Ishikawa (cell line): Measurements from ENCODE around the gene SYNGR2.

Source experiments
- CEBPB ChIP-seq: IDR thresholded peaks from 2 replicates; pipeline ENCODE4 v1.6.1; 2012
- CREB1 ChIP-seq: IDR thresholded peaks from 2 replicates; pipeline ENCODE4 v1.6.1; 2012; ENCODE audit warnings: low read depth
- EGR1 ChIP-seq: IDR thresholded peaks from 2 replicates; pipeline ENCODE4 v1.6.1; 2012
- EP300 ChIP-seq: IDR thresholded peaks from 2 replicates; pipeline ENCODE4 v1.6.1; 2012; ENCODE audit warnings: borderline replicate concordance
- FOXM1 ChIP-seq: IDR thresholded peaks from 2 replicates; pipeline ENCODE4 v1.6.1; 2012; ENCODE audit warnings: low read depth, borderline replicate concordance
- MAX ChIP-seq: IDR thresholded peaks from 2 replicates; pipeline ENCODE4 v1.6.1; 2012
- NFIC ChIP-seq: IDR thresholded peaks from 2 replicates; pipeline ENCODE4 v1.6.1; 2012
- RAD21 ChIP-seq: IDR thresholded peaks from 2 replicates; pipeline ENCODE4 v1.6.1; 2012; ENCODE audit warnings: low read depth
- REST ChIP-seq: IDR thresholded peaks from 2 replicates; pipeline ENCODE4 v1.6.1; 2012; ENCODE audit warnings: low read depth, mild to moderate bottlenecking
- TAF1 ChIP-seq: IDR thresholded peaks from 2 replicates; pipeline ENCODE4 v1.6.1; 2012; ENCODE audit warnings: low read depth, mild to moderate bottlenecking
- TCF12 ChIP-seq: IDR thresholded peaks from 2 replicates; pipeline ENCODE4 v1.6.1; 2012; ENCODE audit warnings: low read depth
- TEAD4 ChIP-seq: IDR thresholded peaks from 2 replicates; pipeline ENCODE4 v1.6.1; 2012
- USF1 ChIP-seq: IDR thresholded peaks from 2 replicates; pipeline ENCODE4 v1.6.1; 2012
- YY1 ChIP-seq: IDR thresholded peaks from 2 replicates; pipeline ENCODE4 v1.6.1; 2012; ENCODE audit warnings: low read depth
- ZBTB7A ChIP-seq: IDR thresholded peaks from 2 replicates; pipeline ENCODE4 v1.6.1; 2012; ENCODE audit warnings: low read depth

The SYNGR2 gene

GRCh38 chr17:78127888-78128550 is 40.4 kb upstream of the SYNGR2 start:
- no peak for TF ChIP-seq RAD21
- TF ChIP-seq TCF12 = 0 out of 2 replicates have a peak, but pooled peaks have one; percentile 8
- no peak for TF ChIP-seq TEAD4
- TF ChIP-seq EP300 = no peak
- peak; percentile 39 for TF ChIP-seq ZBTB7A
- TF ChIP-seq CREB1 = no peak
- TF ChIP-seq REST = no peak
- TF ChIP-seq NFIC = no peak
- TF ChIP-seq FOXM1 = no peak

GRCh38 chr17:78128551-78129350 is 39.6 kb upstream of the SYNGR2 start, which contains the start of gene TMC6:
TSS of gene TMC6 (minus strand) at chr17:78128755. CDS start at chr17:78126832, 1,923 bp downstream.
- TF ChIP-seq YY1 (0 out of 2 replicates have a peak, but pooled peaks have one; percentile 34), EGR1 (peak; percentile 85), CEBPB (no peak), RAD21 (no peak), CREB1 (no peak), ZBTB7A (peak; percentile 65), REST (no peak), FOXM1 (no peak), MAX (peak; percentile 43), USF1 (peak; percentile 89), TCF12 (no peak), NFIC (peak; percentile 35), EP300 (peak; percentile 1; the same call in 1 of the 2 replicates), TEAD4 (no peak), TAF1 (peak; percentile 57)

GRCh38 chr17:78129351-78130089 is 38.9 kb upstream of the SYNGR2 start:
- TF ChIP-seq TAF1 = no peak
- no peak for TF ChIP-seq ZBTB7A
- no peak for TF ChIP-seq YY1
- TF ChIP-seq EP300 = no peak
- TF ChIP-seq MAX = no peak
- no peak for TF ChIP-seq TCF12
- no peak for TF ChIP-seq TEAD4
- TF ChIP-seq EGR1 = no peak
- TF ChIP-seq CEBPB = no peak
- TF ChIP-seq REST = no peak

- TF ChIP-seq FOXM1 (no peak), MAX (no peak), CEBPB (no peak), RAD21 (no peak), TEAD4 (no peak), CREB1 (no peak), ZBTB7A (no peak), EP300 (no peak), REST (no peak), EGR1 (no peak), USF1 (no peak), NFIC (no peak), YY1 (no peak), TAF1 (no peak), TCF12 (no peak)
Measured at GRCh38 chr17:78130090-78130436, 38.3 kb upstream of the SYNGR2 start.
